EH (cell line): ENCODE data around the gene TENT5D.
"Not testable (repeated sequence)": the region's sequence is repeated elsewhere in the genome, so short reads cannot be mapped to it uniquely, and the experiment has no call there.

Experiments used
- DNase-seq: peaks from one replicate; pipeline ENCODE4 v3.0.0-alpha.2; 2015; ENCODE audit warnings: low read depth

TENT5D gene

GRCh38 chrX:80420147-80420546 is at the start of gene TENT5D:
TENT5D (plus strand) TSS chrX:80420447; CDS start chrX:80442540, 22,093 bp downstream.
- DNase-seq = no peak

DNA sequence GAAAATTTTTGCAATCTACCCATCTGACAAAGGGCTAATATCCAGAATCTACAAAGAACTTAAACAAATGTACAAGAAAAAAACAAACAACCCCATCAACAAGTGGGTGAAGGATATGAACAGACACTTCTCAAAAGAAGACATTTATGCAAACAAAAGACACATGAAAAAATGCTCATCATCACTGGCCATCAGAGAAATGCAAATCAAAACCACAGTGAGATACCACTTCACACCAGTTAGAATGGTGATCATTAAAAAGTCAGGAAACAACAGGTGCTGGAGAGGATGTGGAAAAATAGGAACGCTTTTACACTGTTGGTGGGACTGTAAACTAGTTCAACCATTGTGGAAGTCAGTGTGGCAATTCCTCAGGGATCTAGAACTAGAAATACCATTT is 34.6 kb upstream of the TENT5D start:
- DNase-seq = not testable (repeated sequence)

DNA sequence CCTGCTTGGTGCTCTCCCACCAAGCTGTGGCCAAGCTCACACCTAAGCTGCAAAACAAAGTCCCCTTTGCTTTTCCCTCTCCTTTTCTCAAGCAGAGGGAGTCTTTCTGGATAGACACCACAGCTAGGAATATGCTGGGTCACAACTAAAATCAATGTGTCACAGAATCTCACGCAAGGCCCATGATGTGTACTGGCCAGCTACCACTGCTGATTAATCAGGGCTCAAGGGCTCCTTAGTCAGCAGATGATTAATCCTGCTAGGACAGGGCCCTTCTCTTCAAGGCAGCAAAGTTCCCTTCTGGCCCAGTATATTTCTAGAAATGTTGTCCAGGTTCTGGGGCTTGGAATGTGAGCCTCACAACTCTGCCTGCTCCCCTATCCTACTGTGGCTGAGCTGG is 32.0 kb upstream of the TENT5D start:
- no peak for DNase-seq

GRCh38 chrX:80412042-80412441 is 8.2 kb upstream of the TENT5D start:
- no peak for DNase-seq

GRCh38 chrX:80423000-80423399 is 2.8 kb downstream of the TENT5D start:
- no peak for DNase-seq

GRCh38 chrX:80423744-80424143 is 3.5 kb downstream of the TENT5D start:
- DNase-seq = no peak

DNA sequence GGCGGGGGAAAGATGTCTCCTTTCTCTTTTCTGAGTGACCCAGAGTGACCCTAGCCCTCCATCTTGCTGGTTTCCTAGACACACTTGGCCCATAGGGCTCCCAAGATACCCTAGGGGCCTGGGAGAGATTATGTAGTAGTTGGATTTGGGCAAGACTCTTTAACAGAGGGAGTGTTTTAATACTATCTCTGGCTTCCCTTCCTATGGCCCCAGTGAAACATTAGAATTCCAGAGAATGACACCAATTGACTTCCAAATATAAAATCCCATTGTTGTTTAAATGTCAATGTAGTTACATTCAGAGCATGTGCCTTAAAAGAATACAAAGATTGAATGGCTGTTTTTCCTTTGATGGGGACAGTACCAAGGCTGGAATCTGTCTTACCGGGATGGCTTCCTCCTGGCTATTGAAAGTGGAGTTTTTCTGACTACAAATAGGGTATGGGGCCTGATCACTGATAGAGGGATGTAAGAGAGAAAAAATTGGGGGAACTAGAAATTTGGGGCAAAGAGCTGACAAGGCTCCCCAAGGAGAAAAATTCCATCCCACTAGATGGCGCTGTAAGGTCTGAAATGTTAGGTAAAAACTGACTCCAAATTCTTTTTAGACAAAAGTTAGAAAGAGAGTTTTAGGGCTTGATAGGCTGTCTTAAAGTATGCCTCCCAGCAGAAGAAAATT is 10.7 kb downstream of the TENT5D start:
- DNase-seq = no peak

GRCh38 chrX:80431505-80431832 is 11.2 kb downstream of the TENT5D start:
- no peak for DNase-seq

DNA sequence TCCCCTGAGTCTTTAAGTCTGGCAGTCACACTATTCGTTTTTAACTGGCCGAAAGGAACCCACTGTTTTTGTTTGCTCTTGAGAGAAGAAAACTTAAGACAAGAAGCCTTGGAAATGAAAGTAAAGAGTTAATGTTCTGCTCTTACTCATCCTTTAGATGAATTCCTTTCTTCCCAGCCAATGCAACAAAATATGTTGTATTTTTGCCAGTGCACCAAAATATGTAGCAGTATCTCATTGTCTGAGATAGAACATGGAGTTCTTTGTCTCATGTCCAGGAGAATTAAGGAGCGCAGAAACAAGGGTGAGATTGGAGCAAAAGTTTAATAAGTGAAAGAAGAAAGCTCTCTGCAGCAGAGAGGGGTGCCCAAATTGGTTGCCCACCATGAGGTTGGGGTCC is 12.2 kb downstream of the TENT5D start:
- no peak for DNase-seq

GRCh38 chrX:80432863-80433262 is 12.6 kb downstream of the TENT5D start:
- DNase-seq = no peak

- DNase-seq = not testable (repeated sequence)
Measured at GRCh38 chrX:80468166-80468565, 47.9 kb downstream of the TENT5D start.

DNA sequence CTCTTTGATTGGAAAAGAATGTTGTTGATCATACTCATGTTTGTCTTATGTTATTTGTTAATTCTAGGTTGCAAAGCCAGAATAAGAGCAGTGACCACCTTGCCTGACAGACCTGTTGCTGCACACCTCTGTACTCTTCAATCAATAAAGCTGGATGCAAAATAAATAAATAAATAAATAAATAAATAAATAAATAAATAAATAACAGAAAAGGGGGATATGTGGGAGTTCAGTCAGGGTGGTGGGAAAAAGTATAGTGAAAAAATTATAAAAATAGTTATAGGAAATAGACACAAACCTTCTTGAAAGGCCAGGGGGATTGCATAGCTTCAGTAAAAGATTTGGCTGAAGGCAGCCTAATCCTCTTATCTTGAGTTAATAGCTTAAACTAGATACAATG is 51.3 kb downstream of the TENT5D start:
- DNase-seq = no peak

- no peak for DNase-seq
Measured at GRCh38 chrX:80485543-80485942, 65.3 kb downstream of the TENT5D start.

- no peak for DNase-seq
Measured at GRCh38 chrX:80486299-80486698, 66.1 kb downstream of the TENT5D start.

DNA sequence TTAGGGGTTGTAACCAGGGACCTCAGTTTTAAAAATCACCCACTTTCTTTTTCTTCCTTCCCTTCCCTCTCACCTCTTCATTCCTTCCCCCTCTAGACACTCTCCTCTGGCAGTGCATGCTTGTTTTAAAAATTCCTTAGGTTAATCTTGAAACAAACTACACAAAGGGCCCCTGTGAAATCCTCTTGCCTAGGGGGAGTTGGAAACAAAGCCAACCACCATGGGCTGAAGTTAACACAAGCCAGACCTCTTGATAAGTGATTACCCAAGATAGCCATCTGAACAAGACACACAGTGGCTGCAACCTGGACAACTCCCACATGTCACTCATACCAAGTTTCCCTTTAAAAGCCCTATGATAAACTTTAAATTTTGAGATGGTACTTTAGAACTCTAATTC is 68.9 kb downstream of the TENT5D start:
- no peak for DNase-seq
